NCI-H2107 treated with DMSO at 0.1 percent for 48 hours (cell line): ENCODE data around the gene AGAP1.

Source experiments
- DNase-seq: peaks from one replicate; lab custom pipeline; 2025; ENCODE audit not compliant: unreplicated experiment; lab: John Stamatoyannopoulos, UW

Gene AGAP1

GRCh38 chr2:236010920-236011685, 517.3 kb downstream of the AGAP1 start:
- DNase-seq = no peak

GRCh38 chr2:236012155-236012554, 518.3 kb downstream of the AGAP1 start:
- DNase-seq = no peak

- peak; percentile 43 for DNase-seq
Measured at GRCh38 chr2:236014408-236015131, 520.7 kb downstream of the AGAP1 start.

DNA sequence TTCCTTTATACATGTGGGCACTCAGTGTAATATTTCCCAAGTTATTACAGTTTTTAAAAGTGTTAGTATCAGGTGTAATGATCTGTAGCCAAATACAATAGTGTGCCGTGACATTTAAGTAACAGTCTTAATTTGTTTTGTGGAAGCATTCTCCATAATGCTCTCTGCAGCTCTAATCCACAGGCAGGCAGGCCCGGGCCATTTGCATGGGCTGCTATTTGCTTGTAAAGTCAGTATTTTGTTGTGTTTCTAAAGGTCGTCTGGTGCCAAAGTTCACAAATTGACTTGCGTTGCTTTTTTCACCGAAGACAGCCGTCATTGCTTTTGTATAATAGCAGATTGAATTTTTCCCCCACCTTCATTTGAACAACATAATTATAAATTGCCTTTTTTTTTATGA, 521.3 kb downstream of the AGAP1 start:
- peak; percentile 24 for DNase-seq

- DNase-seq = no peak
Measured at GRCh38 chr2:236016496-236016895, 522.7 kb downstream of the AGAP1 start.

- no peak for DNase-seq
Measured at GRCh38 chr2:236017446-236017845, 523.6 kb downstream of the AGAP1 start.

GRCh38 chr2:236019434-236019833, 525.6 kb downstream of the AGAP1 start:
- DNase-seq = no peak

- no peak for DNase-seq
Measured at GRCh38 chr2:236021499-236022057, 527.7 kb downstream of the AGAP1 start.

GRCh38 chr2:236022128-236022527, 528.3 kb downstream of the AGAP1 start:
- DNase-seq = no peak

- DNase-seq = no peak
Measured at GRCh38 chr2:236025892-236026291, 532.0 kb downstream of the AGAP1 start.

DNA sequence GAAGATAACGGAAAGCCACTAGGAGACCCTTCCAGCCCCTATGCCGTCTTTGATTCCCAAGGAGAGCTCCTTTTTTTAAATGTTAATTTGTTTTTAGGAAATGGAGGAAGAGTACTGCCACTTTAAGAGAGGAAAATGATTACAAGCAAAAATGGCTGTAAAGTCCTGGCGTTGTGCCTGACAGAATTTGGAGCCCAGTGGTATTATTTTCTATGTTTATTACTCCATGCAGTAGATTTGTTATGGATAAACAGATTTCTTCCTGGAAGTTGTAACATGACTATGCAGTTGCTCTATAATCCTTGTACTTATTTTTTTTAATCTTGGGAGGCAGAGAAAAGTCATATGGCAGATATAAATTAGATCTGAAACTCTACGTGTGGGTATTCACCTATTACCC, 533.0 kb downstream of the AGAP1 start:
- DNase-seq = no peak

- DNase-seq = no peak
Measured at GRCh38 chr2:236028066-236028465, 534.2 kb downstream of the AGAP1 start.

DNA sequence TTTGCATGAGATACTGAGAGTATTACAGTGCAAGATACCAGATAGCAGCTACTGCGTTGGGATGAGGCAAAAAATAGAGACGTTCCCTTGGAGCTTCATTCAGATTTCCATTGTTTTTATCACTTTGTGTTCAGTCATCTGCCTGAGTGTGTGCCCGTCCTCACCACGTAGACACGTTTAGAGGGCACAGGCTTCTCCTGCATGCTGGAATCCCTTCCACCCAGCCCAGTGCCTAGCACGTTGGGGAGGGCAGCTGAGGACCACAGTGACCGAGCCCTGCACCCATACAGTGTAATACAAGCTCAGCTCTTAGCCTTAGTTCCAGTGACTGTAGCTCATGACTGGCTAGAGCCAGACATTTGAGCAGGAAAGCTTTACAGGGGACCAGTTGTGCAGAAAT, 539.6 kb downstream of the AGAP1 start:
- no peak for DNase-seq

- no peak for DNase-seq
Measured at GRCh38 chr2:236034974-236035373, 541.1 kb downstream of the AGAP1 start.

DNA sequence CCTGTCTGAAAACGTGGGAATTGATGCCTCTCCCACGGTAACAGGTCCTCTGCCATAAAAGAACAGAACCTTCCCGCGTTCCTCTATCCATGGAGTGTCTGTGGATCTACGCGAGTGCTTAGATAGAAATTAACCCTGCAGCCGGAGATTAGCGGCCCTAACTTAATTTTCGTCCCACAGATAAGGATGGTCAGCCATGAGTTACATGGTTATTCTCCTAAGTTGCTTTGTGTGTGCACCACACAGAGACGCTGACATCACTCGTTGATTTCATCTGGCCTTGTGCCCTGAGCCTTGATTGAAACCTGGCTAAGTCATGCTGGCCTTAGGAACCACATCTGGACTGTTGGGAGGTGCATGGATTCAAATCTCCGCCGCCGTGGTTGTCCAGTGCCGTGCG, 542.2 kb downstream of the AGAP1 start:
- DNase-seq = no peak

GRCh38 chr2:236038096-236038495, 544.3 kb downstream of the AGAP1 start:
- DNase-seq = no peak

GRCh38 chr2:236040600-236041328, 546.9 kb downstream of the AGAP1 start:
- DNase-seq = no peak

- DNase-seq = no peak
Measured at GRCh38 chr2:236041616-236042015, 547.8 kb downstream of the AGAP1 start.

DNA sequence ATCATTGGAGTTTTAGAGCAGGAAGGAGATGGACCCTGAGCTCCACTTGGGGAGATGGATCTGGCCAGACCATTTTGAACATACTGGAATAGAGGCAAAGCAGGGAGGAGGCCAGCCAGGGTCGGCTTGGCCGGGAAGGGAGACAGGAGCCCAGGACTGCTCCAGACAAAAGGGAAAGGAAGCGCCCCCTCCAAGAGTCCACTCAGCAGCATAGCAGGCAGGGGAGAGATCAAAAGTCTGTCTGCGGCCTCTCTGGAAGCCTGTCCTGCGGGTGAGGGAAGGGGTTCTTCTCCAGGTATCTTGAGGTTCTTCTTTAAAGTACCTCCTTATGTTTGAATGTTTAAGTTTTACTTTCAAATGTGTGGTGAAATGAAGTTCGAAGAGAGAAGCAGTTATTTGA, 548.2 kb downstream of the AGAP1 start:
- DNase-seq = no peak

- no peak for DNase-seq
Measured at GRCh38 chr2:236044191-236044590, 550.3 kb downstream of the AGAP1 start.
